ENCODE results near the gene CCDC187.

CCDC187 gene

GRCh38 chr9:136312436-136312835, 8.5 kb upstream of the CCDC187 start:
- peak in 1 of 2 donors; percentile 26 for DNase-seq (ENCODE audit: low read depth in 2 of 2)

DNA sequence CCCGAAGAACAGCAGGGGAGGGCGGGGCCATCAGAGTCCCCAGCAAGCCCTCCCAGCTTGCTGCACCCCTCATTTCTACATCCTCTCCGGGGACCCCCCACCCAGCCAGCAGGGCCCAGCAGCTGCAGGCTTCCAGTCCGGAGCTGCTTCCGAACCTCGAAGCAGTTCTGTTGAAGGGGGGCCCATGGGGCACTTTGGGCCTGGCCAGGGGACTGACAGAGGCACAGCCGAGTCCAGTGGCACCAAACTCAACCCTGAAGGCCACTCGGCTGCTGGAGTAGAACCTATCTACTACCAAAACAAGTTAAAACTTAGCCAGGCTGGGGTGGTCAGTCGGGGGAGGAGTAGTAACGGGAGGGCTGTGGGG, 8.1 kb upstream of the CCDC187 start:
- DNase-seq (ENCODE audit: low read depth in 2 of 2) = no peak

DNA sequence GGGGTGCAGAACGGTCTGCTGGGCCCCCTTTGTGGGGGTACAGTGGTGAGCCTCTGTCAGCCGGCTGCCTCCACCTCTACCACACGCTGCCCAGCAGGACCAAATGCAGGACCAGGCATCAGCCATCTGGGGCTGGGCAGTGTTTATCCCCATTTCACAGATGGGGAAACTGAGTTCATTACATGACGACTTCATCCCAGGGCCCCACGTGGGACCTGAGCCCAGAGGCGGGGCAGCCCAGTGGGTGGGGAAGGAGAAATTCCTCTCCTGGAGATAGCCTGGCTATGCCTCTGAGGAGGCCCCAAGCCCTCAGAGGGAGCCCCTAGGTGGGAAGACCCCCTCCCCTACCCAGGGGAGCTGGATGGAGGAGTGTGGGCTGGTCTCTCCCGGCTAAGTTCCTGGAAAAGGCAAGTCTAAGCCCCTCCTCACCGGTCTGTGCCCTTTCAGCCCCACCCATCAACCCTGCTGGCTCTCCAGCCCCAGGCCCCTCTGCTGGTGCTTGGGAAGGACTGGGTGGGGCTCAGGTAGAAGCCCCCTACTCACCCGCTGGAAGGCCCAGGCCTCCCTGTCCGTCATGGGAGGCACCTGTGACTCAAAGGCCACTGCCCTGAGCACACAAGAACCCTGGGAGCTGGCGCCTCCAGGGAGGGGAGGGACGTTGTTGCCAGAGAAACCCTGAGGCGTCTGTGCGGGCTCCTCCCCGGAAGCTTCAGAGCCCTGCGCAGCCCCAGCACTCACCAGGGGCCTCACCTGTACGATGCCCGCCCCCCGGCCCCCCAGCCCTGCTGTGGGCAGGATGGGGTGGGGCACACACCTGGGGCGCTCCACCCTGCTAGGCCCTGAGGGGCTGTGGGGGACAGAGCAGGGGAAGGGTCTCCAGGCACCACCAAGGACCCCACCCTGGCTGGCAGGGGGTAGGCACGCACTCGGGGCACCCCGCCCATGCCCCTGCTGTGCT, 7.4 kb upstream of the CCDC187 start:
- DNase-seq (ENCODE audit: low read depth in 2 of 2) = no peak

DNA sequence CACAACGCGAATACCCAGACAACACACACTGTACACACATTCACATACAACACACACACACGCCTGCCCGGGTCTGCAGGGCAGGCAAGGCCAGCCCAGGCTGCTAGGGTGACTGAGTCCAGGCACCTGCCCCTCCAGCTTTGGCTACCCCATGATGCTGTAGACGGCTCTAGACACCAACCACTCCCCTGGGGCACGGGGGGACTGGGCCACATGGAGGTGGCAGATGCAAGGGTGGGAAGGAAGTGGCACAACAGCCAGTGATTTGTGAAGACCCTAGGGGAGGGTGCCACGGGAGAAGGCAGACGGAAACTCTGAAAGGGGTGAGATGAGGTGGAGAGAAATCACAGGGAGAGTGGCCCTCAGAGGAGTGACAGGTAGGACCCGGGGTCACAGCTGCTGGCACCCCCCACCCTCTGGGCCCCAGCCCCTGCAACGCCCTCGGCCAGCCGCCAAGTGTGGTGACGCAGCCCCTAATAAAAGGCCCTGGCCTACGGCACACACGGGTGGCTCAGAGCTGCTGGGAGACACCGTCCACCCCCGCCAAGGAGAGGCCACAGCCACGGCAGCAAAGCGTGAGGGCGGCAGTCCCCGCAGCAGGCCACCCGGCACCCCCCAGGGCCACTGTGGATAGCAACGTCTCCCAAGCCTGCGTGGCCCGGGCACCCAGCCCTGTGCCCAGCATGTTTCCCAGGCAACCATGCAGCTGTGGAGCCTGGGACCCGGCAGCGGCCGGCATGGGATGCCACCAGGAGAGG, 6.6 kb upstream of the CCDC187 start:
- no peak for DNase-seq (ENCODE audit: low read depth in 2 of 2)

DNA sequence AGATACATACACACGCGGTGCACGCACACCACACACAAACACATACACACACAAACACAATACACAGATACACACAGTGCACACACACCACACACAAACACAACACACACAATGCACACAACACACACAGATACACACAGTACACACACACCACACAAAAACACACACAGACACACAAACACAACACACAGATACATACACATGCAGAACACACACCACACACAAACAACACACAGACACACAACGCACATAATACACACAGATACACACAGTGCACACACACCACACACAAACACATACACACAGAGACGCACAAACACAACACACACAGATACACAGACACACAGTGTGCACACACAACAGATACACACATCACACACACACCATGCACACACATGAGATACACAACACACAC, 5.9 kb upstream of the CCDC187 start:
- DNase-seq (ENCODE audit: low read depth in 2 of 2) = no peak

DNA sequence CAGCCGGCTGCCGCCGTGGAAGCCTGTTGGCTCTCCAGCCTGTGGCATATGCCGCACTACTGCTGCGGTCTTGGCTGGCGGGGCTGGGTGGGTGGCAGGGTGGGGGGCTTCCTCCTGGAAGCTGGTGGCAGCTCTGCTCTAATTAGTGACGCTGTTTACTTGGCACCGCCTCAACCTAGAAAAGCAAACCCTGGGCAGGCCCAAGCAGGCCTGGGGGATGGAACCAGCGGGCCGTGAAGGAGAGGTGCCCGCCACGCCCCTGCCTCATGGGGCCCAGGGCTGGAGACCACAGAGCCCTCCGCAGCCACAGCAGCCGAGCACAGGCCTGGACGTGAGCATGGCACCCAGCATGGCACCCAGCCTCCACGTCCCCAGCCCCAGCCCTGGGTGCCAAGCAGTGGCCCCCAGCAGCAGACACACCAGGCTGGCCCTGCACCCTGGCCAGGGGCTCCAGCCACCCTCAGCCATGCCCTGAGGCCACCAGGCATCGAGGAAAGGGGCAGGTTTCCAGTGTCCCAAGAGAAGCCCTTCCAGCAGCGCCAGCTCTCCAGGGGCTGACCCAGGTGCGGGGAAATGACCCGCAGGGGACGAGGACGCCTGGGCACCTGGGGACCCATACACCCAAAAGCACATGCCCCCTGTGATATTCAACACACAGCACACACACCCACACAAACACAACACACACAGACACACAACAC, 5.4 kb upstream of the CCDC187 start:
- DNase-seq (ENCODE audit: low read depth in 2 of 2) = no peak

GRCh38 chr9:136308702-136309053, 4.8 kb upstream of the CCDC187 start:
- DNase-seq (ENCODE audit: low read depth in 2 of 2) = no peak

DNA sequence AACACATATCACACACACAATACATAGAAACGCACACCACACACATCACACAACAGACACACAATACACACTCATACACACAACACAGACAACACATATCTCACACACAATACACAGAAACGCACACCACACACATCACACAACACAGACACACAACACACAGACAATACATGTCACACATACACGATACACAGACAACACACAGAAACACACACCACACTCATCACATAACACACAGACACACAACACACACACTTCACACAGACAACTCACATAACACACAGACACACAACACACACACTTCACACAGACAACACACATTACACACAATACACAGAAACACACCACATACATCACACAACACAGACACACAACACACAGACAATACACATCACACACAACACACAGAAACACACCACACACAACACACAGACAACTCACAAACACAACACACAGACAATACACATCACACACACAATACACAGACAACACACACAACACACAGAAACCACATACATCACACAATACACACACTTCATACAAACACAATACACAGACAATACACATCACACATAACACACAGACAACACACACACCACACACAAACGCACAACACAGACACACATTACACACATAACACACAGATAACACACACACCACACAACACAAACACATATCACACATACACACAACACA, 4.3 kb upstream of the CCDC187 start:
- DNase-seq (ENCODE audit: low read depth in 2 of 2) = no peak

- DNase-seq (ENCODE audit: low read depth in 2 of 2) = no peak
Observed at GRCh38 chr9:136307215-136307750, 3.4 kb upstream of the CCDC187 start.

GRCh38 chr9:136306211-136307208, 2.6 kb upstream of the CCDC187 start:
- no peak for DNase-seq (ENCODE audit: low read depth in 2 of 2)

GRCh38 chr9:136305804-136306203, 1.9 kb upstream of the CCDC187 start:
- DNase-seq (ENCODE audit: low read depth in 2 of 2) = no peak

DNA sequence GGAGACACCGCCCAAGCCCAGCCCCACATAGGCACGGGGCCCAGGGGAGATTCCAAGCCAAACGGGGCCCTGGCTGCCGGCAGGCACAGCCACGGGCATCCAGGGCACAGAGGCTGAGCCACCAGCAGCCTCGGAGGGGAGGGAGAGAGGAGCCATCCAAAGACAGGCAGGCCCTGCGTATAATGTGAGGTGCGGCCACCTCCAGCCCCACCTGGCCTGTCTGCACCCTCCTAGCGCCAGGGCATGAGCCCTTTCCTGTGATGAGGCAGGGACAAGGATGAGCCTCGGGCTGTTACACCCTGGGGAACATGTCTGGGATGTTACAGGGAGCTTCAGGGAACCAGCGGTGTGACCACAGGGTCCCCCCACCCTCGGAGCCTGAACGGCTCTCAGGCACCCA, 1.1 kb upstream of the CCDC187 start:
- no peak for DNase-seq (ENCODE audit: low read depth in 2 of 2)

DNA sequence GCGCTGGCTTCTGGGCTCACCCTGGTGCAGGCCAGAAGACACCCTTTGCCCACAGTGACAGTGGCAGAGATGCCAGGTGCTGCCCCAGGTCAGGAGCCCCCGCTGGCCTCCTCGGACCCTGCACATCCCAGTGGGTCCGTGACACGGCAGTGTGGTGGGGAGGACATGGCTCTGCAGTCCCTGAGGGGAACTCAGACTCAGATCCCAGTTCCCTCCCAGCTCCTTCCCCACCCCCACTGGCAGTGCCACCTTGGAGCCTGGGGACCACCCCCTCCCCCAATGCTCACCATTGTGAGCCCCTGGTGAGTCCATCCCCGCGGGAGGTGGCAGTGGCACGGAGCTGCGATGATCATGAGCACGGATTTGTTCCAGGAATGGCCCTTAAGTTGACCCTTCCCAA, 562 bp upstream of the CCDC187 start:
- DNase-seq (ENCODE audit: low read depth in 2 of 2) = no peak

DNA sequence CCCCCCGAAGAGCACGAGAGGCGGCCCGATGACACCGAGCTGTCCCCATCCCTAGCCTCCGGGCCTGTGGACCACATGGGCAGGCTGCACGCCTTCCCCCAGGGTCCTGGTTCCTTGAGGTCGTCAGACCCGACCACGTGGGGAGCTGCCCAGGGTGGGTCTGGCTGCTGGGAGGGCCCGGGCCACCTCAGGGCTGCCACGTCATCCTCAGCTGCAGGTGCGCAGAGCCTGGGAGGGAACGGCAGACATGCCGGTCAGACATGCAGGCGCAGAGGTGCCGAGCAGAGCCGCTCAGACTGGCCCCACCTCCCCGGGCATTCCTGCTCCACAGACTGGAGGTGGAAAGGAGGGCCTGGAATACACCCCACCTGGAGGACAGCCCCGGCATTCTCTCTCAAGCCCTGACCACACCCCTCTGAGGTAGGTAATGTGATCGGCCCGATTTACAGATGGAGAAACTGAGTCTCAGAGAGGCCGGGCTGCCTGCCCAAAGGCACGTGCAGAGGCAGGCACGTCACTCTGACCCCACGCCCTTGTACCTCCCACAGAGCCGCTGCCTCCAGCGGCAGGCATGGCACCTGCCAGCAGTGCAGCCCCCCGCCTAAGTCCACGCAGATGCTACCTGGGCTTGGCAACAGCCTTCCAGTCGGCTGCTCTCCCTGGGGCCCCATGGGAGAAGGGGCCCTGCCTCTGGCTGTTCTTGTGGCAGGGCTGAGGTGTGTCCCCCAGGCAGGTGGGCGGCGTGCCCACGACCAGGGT, 649 bp downstream of the CCDC187 start:
- no peak for DNase-seq (ENCODE audit: low read depth in 2 of 2)

DNA sequence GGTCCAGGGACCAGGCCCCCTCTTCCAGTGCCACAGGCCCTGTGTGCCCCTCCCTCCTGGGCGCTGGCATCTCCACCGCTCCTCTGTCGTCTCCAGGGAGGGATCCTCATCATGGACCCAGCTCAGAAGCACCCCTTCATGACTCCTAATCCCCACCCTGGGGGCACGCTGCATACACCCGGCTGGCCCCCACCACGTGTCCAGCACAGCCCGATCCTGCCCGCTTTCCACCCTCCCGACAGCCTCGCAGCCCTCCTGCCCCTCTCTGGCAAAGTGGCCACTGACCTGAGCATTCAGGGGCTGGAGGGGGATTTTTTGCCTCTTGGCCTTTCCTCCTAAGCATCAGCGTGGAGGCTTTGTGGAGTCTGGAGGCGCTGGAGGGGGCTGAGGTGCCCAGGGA, 1.4 kb downstream of the CCDC187 start:
- no peak for DNase-seq (ENCODE audit: low read depth in 2 of 2)

DNA sequence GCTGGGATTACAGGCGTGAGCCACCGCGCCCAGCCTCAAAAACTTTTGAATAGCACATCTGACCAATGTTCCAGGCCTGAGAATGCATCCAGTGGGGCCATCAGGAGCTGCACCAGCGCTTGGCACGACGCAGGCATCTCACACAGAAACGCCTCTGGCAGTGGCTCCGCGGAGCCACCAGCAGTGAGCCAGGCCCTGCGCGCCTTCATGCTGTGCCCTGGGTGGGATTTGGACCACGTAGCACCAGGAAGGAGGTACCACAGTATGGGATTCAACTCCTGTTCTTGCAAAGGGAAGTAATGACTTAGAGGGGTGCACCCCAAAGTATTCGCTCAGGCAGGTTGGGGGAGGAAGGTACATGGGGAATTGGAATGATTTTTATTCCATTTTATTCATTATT, 3.0 kb downstream of the CCDC187 start:
- DNase-seq (ENCODE audit: low read depth in 2 of 2) = no peak

- DNase-seq (ENCODE audit: low read depth in 2 of 2) = no peak
Observed at GRCh38 chr9:136300016-136300545, 3.8 kb downstream of the CCDC187 start.

DNA sequence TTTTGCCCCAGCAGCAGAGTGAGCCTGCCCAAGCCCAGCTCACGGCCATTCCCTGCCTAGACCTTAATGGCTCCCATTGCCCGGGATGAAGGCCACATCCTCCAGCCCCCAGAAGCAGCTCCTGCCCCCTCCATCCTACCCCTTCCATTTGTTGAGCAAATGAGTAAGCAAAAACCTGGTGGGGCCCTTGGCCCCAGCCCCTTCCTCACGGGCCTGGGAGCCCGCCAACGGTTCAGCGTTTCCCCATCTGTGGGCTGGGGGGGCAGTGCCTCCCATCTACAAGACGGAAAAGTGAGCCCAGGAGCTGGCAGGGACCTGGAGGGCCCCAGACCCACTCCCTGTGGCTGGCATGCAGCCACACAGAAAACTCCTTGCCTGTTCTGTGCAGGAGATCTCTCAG, 4.4 kb downstream of the CCDC187 start:
- DNase-seq (ENCODE audit: low read depth in 2 of 2) = no peak

DNA sequence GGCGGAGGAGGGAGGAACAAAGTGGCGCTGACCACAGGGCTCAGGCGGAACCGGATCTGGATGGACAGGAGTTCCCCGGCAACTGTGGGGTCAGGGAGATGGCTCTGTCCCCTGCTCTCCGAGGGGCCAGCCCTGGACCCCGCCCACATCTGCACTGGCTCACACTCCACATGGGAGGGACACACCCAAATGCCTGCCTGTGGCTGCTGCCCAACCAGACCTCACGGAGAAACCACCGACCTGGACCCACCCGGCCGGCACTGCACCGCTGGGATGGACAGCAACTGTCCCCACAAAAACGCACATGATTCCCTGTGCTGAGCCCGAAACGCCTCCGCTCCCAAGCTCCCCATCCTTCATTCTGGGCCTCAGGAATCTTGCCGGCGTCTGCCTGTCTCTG, 4.8 kb downstream of the CCDC187 start:
- no peak for DNase-seq (ENCODE audit: low read depth in 2 of 2)

Measured in stimulated activated CD4-positive, alpha-beta T cell treated with anti-CD3 and anti-CD28 coated beads, Interleukin-15, amount 100 ng/mL, for 48 hours (primary cell).